Heart left ventricle (tissue), 16 donors: ENCODE results near the gene C1QTNF6. TPM values are rescaled to one million over a fixed set of nuclear protein-coding genes. Genes with fewer than 3 reads are reported as not detected.
A peak's percentile ranks its signal among the peaks of the same experiment; 100 is the strongest.

Experiments used
- ATAC-seq, 4 donors: fragments of 200-7000 bp; cut with Tn5 transposase; one replicate each; pipeline ENCODE4 v1.9.1; 2020 to 2022; ENCODE audit warnings: moderate library complexity in 4 of 4, mild to moderate bottlenecking in 3 of 4, moderate number of reproducible peaks in 1 of 4
- DNase-seq, 5 donors: peaks; one replicate each; pipeline ENCODE4 v3.0.0-alpha.2; 2020
- H3K27ac ChIP-seq, 12 donors: fragments of 200-600 bp; sonication (generic) in 4 of 12; one replicate each; pipeline versions ENCODE4 v1.5.0 to v1.8.0; 2016 to 2022; ENCODE audit warnings: mild to moderate bottlenecking in 2 of 12
- H3K27me3 ChIP-seq, 9 donors: fragments of 200-600 bp; sonication (generic) in 2 of 9; one replicate each; pipeline versions ENCODE4 v1.5.1 to v1.8.0; 2016 to 2022; ENCODE audit warnings: mild to moderate bottlenecking in 3 of 9
- H3K36me3 ChIP-seq, 9 donors: fragments of 200-600 bp; sonication (generic) in 2 of 9; one replicate each; pipeline versions ENCODE4 v1.5.0 to v1.8.0; 2018 to 2022; ENCODE audit warnings: mild to moderate bottlenecking in 2 of 9
- H3K4me1 ChIP-seq, 12 donors: fragments of 200-600 bp; sonication (generic) in 4 of 12; one replicate each; pipeline versions ENCODE4 v1.5.0 to v1.8.0; 2016 to 2022; ENCODE audit warnings: mild to moderate bottlenecking in 3 of 12
- H3K4me3 ChIP-seq, 12 donors: fragments of 200-600 bp; sonication (generic) in 4 of 12; one replicate each; pipeline versions ENCODE4 v1.5.0 to v1.8.0; 2017 to 2022; ENCODE audit warnings: mild to moderate bottlenecking in 9 of 12, moderate library complexity in 4 of 12
- H3K9me3 ChIP-seq, 12 donors: fragments of 200-600 bp; sonication (generic) in 4 of 12; one replicate each; pipeline versions ENCODE4 v1.5.0 to v1.8.0; 2016 to 2022; ENCODE audit warnings: mild to moderate bottlenecking in 1 of 12
- CTCF ChIP-seq, 12 donors: fragments of 200-600 bp; sonication (generic) in 4 of 12; IDR thresholded peaks; one replicate each; pipeline versions ENCODE4 v1.5.0 to v1.8.0; 2018 to 2022; ENCODE audit warnings: antibody characterized with exemption in 12 of 12, mild to moderate bottlenecking in 5 of 12
- POLR2A ChIP-seq, 2 donors: fragments of 450-650 bp; IDR thresholded peaks; one replicate each; pipeline ENCODE4 v1.6.1; 2017; ENCODE audit warnings: antibody characterized with exemption in 2 of 2, mild to moderate bottlenecking in 2 of 2, moderate library complexity in 2 of 2
- WGBS, 4 donors: extraction: QIAGEN DNeasy Blood & Tissue Kit in 2 of 4; methylation state at CpG; one replicate each; pipeline versions ENCODE4 v1.1.5 to v1.1.7; 2013 to 2018; 5-methylcytosine and 5-hydroxymethylcytosine counted together
- intact Hi-C, 10 donors: fragments of 100-400 bp; cut with DNase I; formaldehyde crosslinking; loops; one replicate each; pipeline versions ENCODE4 v1.11.1 to v1.14.2; 2022
- polyA plus RNA-seq, 2 donors: library from polyadenylated mRNA; stranded (reverse); fragments of 200-250 nt; gene quantifications; one replicate each; pipeline ENCODE4 v1.2.3, GENCODE V29; 2013
- total RNA-seq, 9 donors: library from RNA; depleted of rRNA in 2 of 9; stranded (reverse); fragments of >200 nt in 2 of 9; fragmentation: NEBNext Ultra II Directional in 3 of 9; extraction: Animal tissue kit (Norgen Biotek cat#: 25700) in 3 of 9; gene quantifications; one replicate each; pipeline versions ENCODE4 v1.1.0 to v1.2.4, GENCODE V29; 2016 to 2023
- donor health status: ischemic (EF 13 %, LVEDD 7.1; RV severe dilation, severe dysfunction).
- donor health status: healthy with polysubstance abuse.
- donor health status: DM: no; HTN: yes; CAD: no.
- donor health status: DM: no; HTN: no; CAD: no.
- donor health status: ischemic (EF 25% LVEDD 6.9; RV normal size, moderate dysfunction).
- donor health status: ischemic (EF 25% LVEDD 5.7; RV mildly dilated, moderate dysfunction).
- donor health status: healthy.
- donor health status: DM: yes; HTN: yes; CAD: no.
- donor health status: ischemic (EF 35%, LVEDD 5.7; RV mildly dilated, moderate dysfunction).
- donor health status: nonischemic (EF 11% LVEDD 7.7; RV severe dilation, severe dysfunction).
- donor health status: DM: yes; HTN: yes; CAD: no.
- donor health status: PGD.
- donor health status: ischemic (EF 29% LVEDD 5.4; RV normal size, mild dysfunction).
- donor health status: nonischemic (EF 23%, LVEDD 6.1; RV moderate dilation, normal function).

Gene C1QTNF6
- total and polyA plus RNA-seq, 11 donors = 0.31 to 11.9 (median 1.4) TPM

GRCh38 chr22:37169947-37170688, 17.9 kb downstream of the C1QTNF6 start:
- intact Hi-C loops = loop anchor here in 3 of 10 donors (2.0 to 10.0 kb wide), 4 partner anchors 29 to 385 kb away; no protein-coding TSS in a partner anchor
- Histone ChIP-seq H3K27ac (no peak overlapping the region), H3K36me3 (no peaks in the 10 kb centered on the region), H3K4me3 (no peak overlapping the region), H3K9me3 (no peaks in the 10 kb centered on the region), H3K27me3 (no peaks in the 10 kb centered on the region), H3K4me1 (peaks cover 0 to 33% (median 12%) of the 10 kb centered on the region in 12 donors)
- 86 to 96% (median 91%) methylated on average over 10 of the region's 10 CpGs for WGBS, 4 donors
- no peak for TF ChIP-seq POLR2A (IDR thresholded peaks at IDR 0.05)
- TF ChIP-seq CTCF (IDR thresholded peaks at IDR 0.05) = no peak
- DNase-seq (peak in 3 of 5 donors; percentile 10 to 34 (median 12)), ATAC-seq (no peak)

DNA sequence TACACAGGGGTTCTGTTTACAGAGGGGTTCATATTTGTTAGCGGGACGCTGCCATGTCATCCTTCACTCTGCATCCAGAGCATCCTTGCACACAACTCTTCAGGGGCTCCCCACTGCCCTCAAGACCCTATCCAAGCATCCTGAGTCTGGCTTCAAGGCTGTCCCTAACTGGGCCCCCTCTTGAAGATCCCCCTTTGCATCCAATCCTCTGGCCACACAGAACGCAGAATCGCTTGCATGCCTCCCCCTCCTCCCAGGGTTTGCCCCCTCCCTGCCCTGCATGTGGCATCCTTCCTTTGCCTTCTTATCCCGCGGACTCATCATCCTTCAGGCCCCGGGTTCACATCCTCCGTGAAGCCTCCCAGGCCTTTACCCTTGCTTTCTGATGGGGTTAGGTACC, 18.6 kb downstream of the C1QTNF6 start:
- intact Hi-C loops = loop anchor here in 3 of 10 donors (2.0 to 10.0 kb wide), 4 partner anchors 29 to 385 kb away; no protein-coding TSS in a partner anchor
- TF ChIP-seq CTCF (IDR thresholded peaks at IDR 0.05) = no peak
- no peak for TF ChIP-seq POLR2A (IDR thresholded peaks at IDR 0.05)
- H3K27ac ChIP-seq = no peak overlapping the region
- H3K27me3 ChIP-seq = no peaks in the 10 kb centered on the region
- no peak for ATAC-seq
- peaks cover 0 to 30% (median 12%) of the 10 kb centered on the region in 12 donors for H3K4me1 ChIP-seq
- 82 to 91% (median 86%) methylated on average over 8 of the region's 8 CpGs for WGBS, 4 donors
- no peaks in the 10 kb centered on the region for H3K36me3 ChIP-seq
- peak in 2 of 5 donors; percentile 6 to 8 for DNase-seq
- H3K9me3 ChIP-seq = no peaks in the 10 kb centered on the region
- H3K4me3 ChIP-seq = no peak overlapping the region

- intact Hi-C loops = loop anchor here in 3 of 10 donors (2.0 to 10.0 kb wide), 4 partner anchors 31 to 383 kb away; no protein-coding TSS in a partner anchor
- peak overlapping the region in 1 of 12 donors; percentile 12 for H3K4me3 ChIP-seq
- DNase-seq (peak in 1 of 5 donors; percentile 20), ATAC-seq (peak in 1 of 4 donors; percentile 23)
- no peaks in the 10 kb centered on the region for H3K9me3 ChIP-seq
- WGBS, 4 donors = 45 to 68% (median 54%) methylated on average over 8 of the region's 8 CpGs
- peaks cover 0 to under 1% (median 0%) of the 10 kb centered on the region in 9 donors for H3K27me3 ChIP-seq
- H3K36me3 ChIP-seq = no peaks in the 10 kb centered on the region
- peaks cover 0 to 23% (median 13%) of the 10 kb centered on the region in 12 donors for H3K4me1 ChIP-seq
- TF ChIP-seq POLR2A (IDR thresholded peaks at IDR 0.05) = no peak
- no peak for TF ChIP-seq CTCF (IDR thresholded peaks at IDR 0.05)
- peak overlapping the region in 1 of 12 donors; percentile 9 for H3K27ac ChIP-seq
These were observed 19.9 kb downstream of the C1QTNF6 start for GRCh38 chr22:37167981-37168647.
